Measurements from ENCODE around the gene PARN. TPM values are rescaled to one million over a fixed set of nuclear protein-coding genes. Genes with fewer than 3 reads are reported as not detected.

PARN gene
- total and polyA plus RNA-seq, 9 of the 15 experiments (the other 6 are each of a cell fraction or from before 2014, with no cell fraction given): 9.6 to 51.3 (median 40.4) TPM

DNA sequence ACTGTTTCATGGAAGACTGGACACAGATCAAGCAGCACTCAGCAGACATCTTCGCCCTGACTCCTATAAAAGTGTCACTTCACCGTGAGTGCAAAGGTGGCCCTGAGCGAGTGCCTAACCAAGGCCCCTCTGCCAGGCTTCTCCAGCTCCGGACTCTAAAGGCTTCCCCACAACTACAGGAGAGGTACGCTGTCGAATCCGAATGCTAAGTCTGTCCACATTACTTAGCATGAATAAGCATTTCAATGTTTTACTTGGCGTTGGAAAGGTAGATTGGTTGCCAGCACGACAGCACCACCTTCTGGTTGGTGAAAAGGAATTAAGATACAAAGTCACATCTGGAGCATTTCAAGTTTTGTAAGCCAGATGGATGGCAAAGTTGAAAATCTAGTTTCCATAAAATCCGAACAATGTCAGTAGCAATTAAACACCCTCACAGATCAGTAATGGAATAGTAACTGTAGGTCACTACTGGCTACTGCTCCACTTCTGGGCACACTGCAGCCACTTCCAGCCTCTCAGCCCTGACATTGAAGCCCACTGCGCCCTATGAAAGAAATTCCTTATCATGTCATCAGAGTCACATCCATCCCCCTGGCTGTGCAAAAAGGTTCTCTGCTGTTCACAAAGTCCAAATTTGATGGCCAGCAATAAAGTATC, 100.9 kb downstream of the PARN start:
- DNase-seq (ENCODE audit: extremely low read depth in 1 of 4, low spot score in 3 of 4) (peak; percentile 64 to 93 (median 68)), ATAC-seq (peak; percentile 94), FAIRE-seq (peak; percentile 95)
- peak overlapping the region; percentile 75 for H3K27ac ChIP-seq (ENCODE audit: extremely low read depth, low read depth, low read length)
- no peaks in the 10 kb centered on the region for H3K9me3 ChIP-seq (replicated peaks; ENCODE audit: control insufficient read depth, insufficient read depth, low read depth, low read length)
- no peaks in the 10 kb centered on the region for H3K36me3 ChIP-seq (ENCODE audit: control insufficient read depth, insufficient read depth, low read length)
- CTCF ChIA-PET (ENCODE audit: low intra/inter-chr PET ratio): interaction anchor here (0.8 to 3.0 kb wide), 7 partner anchors 24 to 610 kb away, joined by 3 to 20 read pairs (median 4); no protein-coding TSS in a partner anchor
- BruUV-seq (replicated peaks): no TSS peak
- in situ Hi-C loops (cut with MboI) (loop anchor here (5.0 to 10.0 kb wide), 2 partner anchors 237 to 604 kb away; partner anchors contain the start of gene ERCC4), intact Hi-C loops (cut with micrococcal nuclease) (loop anchor here (1.0 to 10.0 kb wide), 4 partner anchors 154 to 607 kb away; partner anchors contain the start of gene ERCC4)
- H4K20me1 ChIP-seq (replicated peaks; ENCODE audit: control insufficient read depth, insufficient read depth, low read length): no peaks in the 10 kb centered on the region; the same call in 1 of the 2 replicates
- peak overlapping the region; percentile 67 for H2AFZ ChIP-seq (ENCODE audit: low read depth, low read length)
- no peak overlapping the region for H3K4me3 ChIP-seq
- H3K4me2 ChIP-seq (ENCODE audit: insufficient read depth, low read length): peak overlapping the region; percentile 64
- 0 out of 3 replicates have a peak, but pooled peaks cover 6% of the 10 kb centered on the region for H3K79me2 ChIP-seq (ENCODE audit: control insufficient read depth, insufficient read depth, low read length)
- H3K27me3 ChIP-seq (ENCODE audit: control insufficient read depth in 2 of 2, insufficient read depth in 2 of 2, low read length in 2 of 2): no peaks in the 10 kb centered on the region
- WGBS (ENCODE audit: insufficient coverage, low coverage, missing lambda C conversion rate): 10% methylated on average over 11 of the region's 11 CpGs
- H3K9me1 ChIP-seq (ENCODE audit: control insufficient read depth, insufficient read depth, low read length): no peaks in the 10 kb centered on the region
- POLR2A ChIA-PET: interaction anchor here (0.6 kb wide), 2 partner anchors 22 to 233 kb away, joined by 3 read pairs; no protein-coding TSS in a partner anchor
- peaks cover 0 to 22% of the 10 kb centered on the region in 2 experiments; a peak in 4 of 5 replicates for H3K4me1 ChIP-seq (replicated peaks in 1 of 2; ENCODE audit: control insufficient read depth in 2 of 2, insufficient read depth in 2 of 2, low read length in 2 of 2)
- peak overlapping the region; percentile 43 to 82; a peak in 3 of 4 replicates for H3K9ac ChIP-seq (ENCODE audit: insufficient read depth in 1 of 2, low read depth in 2 of 2, low read length in 2 of 2)
- TF ChIP-seq CC2D1A (IDR thresholded peaks at IDR 0.05): peak; percentile 74; the same call in 1 of the 2 replicates
- no peak for TF ChIP-seq ADNP (tag; IDR thresholded peaks at IDR 0.05)
- peak; percentile 71; the same call in 1 of the 2 replicates for TF ChIP-seq MYNN (IDR thresholded peaks at IDR 0.05)
- TF ChIP-seq MYNN (CRISPR knock-in tag; IDR thresholded peaks at IDR 0.05): no peak
- TF ChIP-seq HES1 (IDR thresholded peaks at IDR 0.05; ENCODE audit: low read depth): no peak
- no peak for TF ChIP-seq ZNF384 (IDR thresholded peaks at IDR 0.05; ENCODE audit: low read depth, low read length)
- TF ChIP-seq ZBTB1 (CRISPR knock-in tag; IDR thresholded peaks at IDR 0.05; ENCODE audit: borderline replicate concordance, low read depth): no peak
- no peak for TF ChIP-seq RBM22 (IDR thresholded peaks at IDR 0.05; ENCODE audit: low read depth, low read length, poor library complexity, severe bottlenecking)
- TF ChIP-seq YBX1 (IDR thresholded peaks at IDR 0.05): no peak
- no peak for TF ChIP-seq POLR2A (conservative IDR thresholded peaks at IDR 0.05)
- TF ChIP-seq USF2 (CRISPR knock-in tag; IDR thresholded peaks at IDR 0.05): no peak
- TF ChIP-seq, protein P1, sequence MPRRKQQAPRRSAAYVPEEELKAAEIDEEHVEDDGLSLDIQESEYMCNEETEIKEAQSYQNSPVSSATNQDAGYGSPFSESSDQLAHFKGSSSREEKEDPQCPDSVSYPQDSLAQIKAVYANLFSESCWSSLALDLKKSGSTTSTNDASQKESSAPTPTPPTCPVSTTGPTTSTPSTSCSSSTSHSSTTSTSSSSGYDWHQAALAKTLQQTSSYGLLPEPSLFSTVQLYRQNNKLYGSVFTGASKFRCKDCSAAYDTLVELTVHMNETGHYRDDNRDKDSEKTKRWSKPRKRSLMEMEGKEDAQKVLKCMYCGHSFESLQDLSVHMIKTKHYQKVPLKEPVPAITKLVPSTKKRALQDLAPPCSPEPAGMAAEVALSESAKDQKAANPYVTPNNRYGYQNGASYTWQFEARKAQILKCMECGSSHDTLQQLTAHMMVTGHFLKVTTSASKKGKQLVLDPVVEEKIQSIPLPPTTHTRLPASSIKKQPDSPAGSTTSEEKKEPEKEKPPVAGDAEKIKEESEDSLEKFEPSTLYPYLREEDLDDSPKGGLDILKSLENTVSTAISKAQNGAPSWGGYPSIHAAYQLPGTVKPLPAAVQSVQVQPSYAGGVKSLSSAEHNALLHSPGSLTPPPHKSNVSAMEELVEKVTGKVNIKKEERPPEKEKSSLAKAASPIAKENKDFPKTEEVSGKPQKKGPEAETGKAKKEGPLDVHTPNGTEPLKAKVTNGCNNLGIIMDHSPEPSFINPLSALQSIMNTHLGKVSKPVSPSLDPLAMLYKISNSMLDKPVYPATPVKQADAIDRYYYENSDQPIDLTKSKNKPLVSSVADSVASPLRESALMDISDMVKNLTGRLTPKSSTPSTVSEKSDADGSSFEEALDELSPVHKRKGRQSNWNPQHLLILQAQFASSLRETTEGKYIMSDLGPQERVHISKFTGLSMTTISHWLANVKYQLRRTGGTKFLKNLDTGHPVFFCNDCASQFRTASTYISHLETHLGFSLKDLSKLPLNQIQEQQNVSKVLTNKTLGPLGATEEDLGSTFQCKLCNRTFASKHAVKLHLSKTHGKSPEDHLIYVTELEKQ (CRISPR knock-in tag; IDR thresholded peaks at IDR 0.05): no peak
- TF ChIP-seq ZNF311 (CRISPR knock-in tag; IDR thresholded peaks at IDR 0.05): no peak
- no peak for TF ChIP-seq ZNF184 (CRISPR knock-in tag; IDR thresholded peaks at IDR 0.05)
- peak; percentile 43; the same call in 1 of the 2 replicates for TF ChIP-seq SMARCA4 (IDR thresholded peaks at IDR 0.05)
- TF ChIP-seq, protein P2, sequence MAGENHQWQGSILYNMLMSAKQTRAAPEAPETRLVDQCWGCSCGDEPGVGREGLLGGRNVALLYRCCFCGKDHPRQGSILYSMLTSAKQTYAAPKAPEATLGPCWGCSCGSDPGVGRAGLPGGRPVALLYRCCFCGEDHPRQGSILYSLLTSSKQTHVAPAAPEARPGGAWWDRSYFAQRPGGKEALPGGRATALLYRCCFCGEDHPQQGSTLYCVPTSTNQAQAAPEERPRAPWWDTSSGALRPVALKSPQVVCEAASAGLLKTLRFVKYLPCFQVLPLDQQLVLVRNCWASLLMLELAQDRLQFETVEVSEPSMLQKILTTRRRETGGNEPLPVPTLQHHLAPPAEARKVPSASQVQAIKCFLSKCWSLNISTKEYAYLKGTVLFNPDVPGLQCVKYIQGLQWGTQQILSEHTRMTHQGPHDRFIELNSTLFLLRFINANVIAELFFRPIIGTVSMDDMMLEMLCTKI (IDR thresholded peaks at IDR 0.05; ENCODE audit: partially characterized antibody): no peak
- no peak for TF ChIP-seq GABPB2 (CRISPR knock-in tag; conservative IDR thresholded peaks at IDR 0.05)
- TF ChIP-seq ZNF77 (CRISPR knock-in tag; IDR thresholded peaks at IDR 0.05): no peak

Data from K562 (cell line).